Measurements from ENCODE around the gene TAAR1. TPM values are rescaled to one million over a fixed set of nuclear protein-coding genes. Genes with fewer than 3 reads are reported as not detected.
"Not testable (repeated sequence)": the region's sequence is repeated elsewhere in the genome, so short reads cannot be mapped to it uniquely, and the experiment has no call there.

TAAR1 gene
- total RNA-seq, 2 experiments from 2014 or later: not detected

GRCh38 chr6:132683543-132683942 lies 24.6 kb upstream of the TAAR1 start:
- Mint-ChIP-seq H3K27ac (no peak overlapping the region), H3K4me3 (no peak overlapping the region), H3K27me3 (ENCODE audit: low read depth) (peaks cover 12% of the 10 kb centered on the region), H3K36me3 (ENCODE audit: low read depth) (no peaks in the 10 kb centered on the region), H3K4me1 (ENCODE audit: low read depth) (no peaks in the 10 kb centered on the region), H3K9me3 (no peaks in the 10 kb centered on the region)
- intact Hi-C loops (cut with micrococcal nuclease): no loop called here
- DNase-seq: no peak
- CTCF ChIA-PET: no interaction called here

GRCh38 chr6:132679094-132679493 lies 20.1 kb upstream of the TAAR1 start:
- CTCF ChIA-PET; H3K4me1 Mint-ChIP-seq (ENCODE audit: low read depth); H3K27me3 Mint-ChIP-seq (ENCODE audit: low read depth); H3K36me3 Mint-ChIP-seq (ENCODE audit: low read depth); H3K9me3 Mint-ChIP-seq; intact Hi-C loops (cut with micrococcal nuclease); H3K4me3 Mint-ChIP-seq; DNase-seq; H3K27ac Mint-ChIP-seq: not testable (repeated sequence)

DNA sequence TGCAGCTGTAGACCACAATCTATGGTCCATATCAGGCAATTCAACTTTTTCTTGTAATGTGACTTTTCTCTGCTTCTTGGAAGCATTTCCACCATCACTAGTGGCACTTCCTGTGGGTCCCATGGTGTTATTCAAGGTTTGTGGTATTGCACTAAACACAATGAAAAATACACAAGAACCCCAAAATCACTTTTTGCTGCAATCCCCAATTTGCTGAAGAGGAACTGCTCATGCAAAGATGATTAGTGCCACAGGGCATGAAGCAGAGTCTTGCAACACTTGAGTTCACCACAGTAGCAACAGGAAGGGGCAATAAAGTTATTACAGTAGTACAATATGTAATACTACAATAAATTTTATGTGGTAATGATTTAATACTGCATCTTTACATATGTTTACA lies 16.8 kb upstream of the TAAR1 start:
- DNase-seq: no peak
- no peaks in the 10 kb centered on the region for H3K9me3 Mint-ChIP-seq
- no peaks in the 10 kb centered on the region for H3K4me1 Mint-ChIP-seq (ENCODE audit: low read depth)
- H3K27me3 Mint-ChIP-seq (ENCODE audit: low read depth): peaks cover 8% of the 10 kb centered on the region
- intact Hi-C loops (cut with micrococcal nuclease): no loop called here
- CTCF ChIA-PET: interaction anchor here (0.6 kb wide), 1 partner anchor 841 kb away, joined by 3 read pairs; no protein-coding TSS in a partner anchor
- no peak overlapping the region for H3K27ac Mint-ChIP-seq
- no peaks in the 10 kb centered on the region for H3K36me3 Mint-ChIP-seq (ENCODE audit: low read depth)
- H3K4me3 Mint-ChIP-seq: no peak overlapping the region

GRCh38 chr6:132675002-132675401 lies 16.0 kb upstream of the TAAR1 start:
- intact Hi-C loops (cut with micrococcal nuclease): no loop called here
- CTCF ChIA-PET: interaction anchor here (0.6 kb wide), 1 partner anchor 93 kb away, joined by 3 read pairs; no protein-coding TSS in a partner anchor
- Mint-ChIP-seq H3K27ac (no peak overlapping the region), H3K4me1 (ENCODE audit: low read depth) (no peaks in the 10 kb centered on the region), H3K9me3 (no peaks in the 10 kb centered on the region), H3K4me3 (no peak overlapping the region), H3K36me3 (ENCODE audit: low read depth) (no peaks in the 10 kb centered on the region), H3K27me3 (ENCODE audit: low read depth) (peaks cover 8% of the 10 kb centered on the region)
- no peak for DNase-seq

GRCh38 chr6:132673376-132674094 lies 14.6 kb upstream of the TAAR1 start:
- intact Hi-C loops (cut with micrococcal nuclease): no loop called here
- H3K9me3 Mint-ChIP-seq: no peaks in the 10 kb centered on the region
- CTCF ChIA-PET: interaction anchor here (1.3 kb wide), 1 partner anchor 94 kb away, joined by 4 read pairs; no protein-coding TSS in a partner anchor
- H3K4me1 Mint-ChIP-seq (ENCODE audit: low read depth): peaks cover 3% of the 10 kb centered on the region
- DNase-seq: no peak
- H3K27ac Mint-ChIP-seq: no peak overlapping the region
- no peak overlapping the region for H3K4me3 Mint-ChIP-seq
- H3K36me3 Mint-ChIP-seq (ENCODE audit: low read depth): no peaks in the 10 kb centered on the region
- H3K27me3 Mint-ChIP-seq (ENCODE audit: low read depth): peaks cover 8% of the 10 kb centered on the region

DNA sequence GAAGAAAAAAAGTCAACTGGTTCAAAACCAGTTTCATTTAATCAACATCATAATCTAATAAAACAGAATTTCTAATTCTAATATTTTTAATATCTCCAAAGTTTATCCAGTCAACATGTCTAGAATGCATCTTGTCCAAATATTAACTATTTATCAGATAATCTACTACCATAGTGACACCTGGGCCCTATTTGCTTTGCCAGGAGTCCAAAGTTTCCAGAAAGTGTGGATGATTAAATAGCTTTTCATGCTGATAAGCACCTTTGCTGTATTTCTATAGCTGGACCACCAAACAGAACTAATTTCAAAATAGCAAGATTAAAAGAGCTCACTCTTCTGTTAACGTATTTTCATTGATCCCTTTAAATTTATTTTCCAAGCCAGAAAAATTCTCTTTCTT lies 12.3 kb upstream of the TAAR1 start:
- no peaks in the 10 kb centered on the region for H3K9me3 Mint-ChIP-seq
- peaks cover 3% of the 10 kb centered on the region for H3K4me1 Mint-ChIP-seq (ENCODE audit: low read depth)
- CTCF ChIA-PET: interaction anchor here (0.7 to 4.0 kb wide), 6 partner anchors 30 to 287 kb away, joined by 3 to 35 read pairs (median 12); partner anchors contain the start of gene SLC18B1
- no peaks in the 10 kb centered on the region for H3K27me3 Mint-ChIP-seq (ENCODE audit: low read depth)
- no peak overlapping the region for H3K4me3 Mint-ChIP-seq
- DNase-seq: no peak
- intact Hi-C loops (cut with micrococcal nuclease): no loop called here
- no peak overlapping the region for H3K27ac Mint-ChIP-seq
- no peaks in the 10 kb centered on the region for H3K36me3 Mint-ChIP-seq (ENCODE audit: low read depth)

DNA sequence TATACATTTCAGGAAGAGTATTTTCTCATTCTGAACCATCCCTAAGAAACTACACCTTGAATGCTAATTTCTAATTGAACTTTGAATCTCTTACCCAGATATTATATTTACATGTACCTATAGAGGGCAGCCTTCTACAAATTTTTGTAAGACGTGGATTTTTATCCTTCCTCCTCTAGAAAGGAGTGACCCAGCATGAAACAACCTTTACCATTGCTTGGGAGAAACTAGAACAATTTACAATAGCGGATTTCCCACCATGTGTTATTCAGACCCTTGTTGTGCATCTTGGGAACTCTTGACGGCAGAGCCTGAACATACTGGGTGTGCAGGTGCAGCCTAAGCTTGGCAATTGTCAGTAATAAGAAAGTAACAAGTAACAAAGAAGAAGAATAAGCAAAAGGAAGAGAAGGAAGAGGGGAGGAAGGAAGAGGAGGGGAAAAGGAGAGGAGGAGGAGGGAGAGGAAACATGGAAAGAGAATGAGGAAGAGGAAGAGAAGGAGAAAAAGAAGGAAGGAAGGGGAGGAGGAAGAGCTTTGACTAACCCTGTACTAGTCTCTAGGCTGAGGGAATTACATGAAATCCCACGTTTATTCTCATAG lies 10.8 kb upstream of the TAAR1 start:
- H3K27me3 Mint-ChIP-seq (ENCODE audit: low read depth): no peaks in the 10 kb centered on the region
- intact Hi-C loops (cut with micrococcal nuclease): loop anchor here (1.0 to 10.0 kb wide), 8 partner anchors 94 to 395 kb away; no protein-coding TSS in a partner anchor
- H3K36me3 Mint-ChIP-seq (ENCODE audit: low read depth): no peaks in the 10 kb centered on the region
- H3K4me1 Mint-ChIP-seq (ENCODE audit: low read depth): peaks cover 3% of the 10 kb centered on the region
- CTCF ChIA-PET: interaction anchor here (0.6 to 4.0 kb wide), 25 partner anchors 9 to 161 kb away, joined by 3 to 35 read pairs (median 5); partner anchors contain the start of genes SLC18B1 and TAAR1
- DNase-seq: no peak
- no peaks in the 10 kb centered on the region for H3K9me3 Mint-ChIP-seq
- H3K4me3 Mint-ChIP-seq: no peak overlapping the region
- H3K27ac Mint-ChIP-seq: no peak overlapping the region

GRCh38 chr6:132666118-132666517 lies 7.1 kb upstream of the TAAR1 start:
- no peaks in the 10 kb centered on the region for H3K27me3 Mint-ChIP-seq (ENCODE audit: low read depth)
- H3K27ac Mint-ChIP-seq: no peak overlapping the region
- intact Hi-C loops (cut with micrococcal nuclease): loop anchor here (10.0 kb wide), 1 partner anchor 391 kb away; no protein-coding TSS in a partner anchor

DNA sequence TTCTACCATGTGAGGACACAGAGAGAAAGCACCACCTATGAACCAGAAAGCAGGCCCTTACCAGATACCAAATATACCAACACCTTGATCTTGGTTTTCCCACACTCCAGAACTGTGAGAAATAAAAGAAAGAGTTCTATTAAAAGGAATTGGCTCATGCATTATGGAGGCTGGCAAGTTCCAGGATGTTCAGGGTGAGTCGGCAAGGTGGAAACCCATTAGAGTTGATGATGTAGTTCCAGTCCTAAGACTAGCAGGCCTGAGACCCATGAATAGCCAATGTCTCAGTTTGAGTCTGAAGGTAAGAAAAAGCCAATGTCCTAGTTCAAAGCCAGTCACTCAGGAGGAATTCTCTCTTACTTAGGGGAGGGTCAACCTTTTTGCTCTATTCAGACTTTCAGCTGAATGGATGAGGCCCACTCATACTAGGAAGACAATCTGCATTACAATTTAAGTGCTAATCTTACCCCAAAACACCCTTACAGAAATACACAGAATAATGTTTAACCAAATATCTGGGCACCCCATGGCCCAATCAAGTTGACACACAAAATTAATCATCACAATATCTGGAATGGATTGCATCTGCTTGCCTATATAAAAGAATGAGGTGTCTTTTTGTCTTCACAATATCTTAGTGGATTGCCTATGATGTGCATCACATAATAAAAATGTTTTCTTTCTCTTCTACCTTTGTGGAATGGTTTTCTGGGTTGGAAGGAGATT lies 5.5 kb upstream of the TAAR1 start:
- CTCF ChIA-PET: no interaction called here
- Mint-ChIP-seq H3K36me3 (ENCODE audit: low read depth) (no peaks in the 10 kb centered on the region), H3K27me3 (ENCODE audit: low read depth) (no peaks in the 10 kb centered on the region), H3K9me3 (no peaks in the 10 kb centered on the region), H3K4me3 (no peak overlapping the region), H3K27ac (no peak overlapping the region), H3K4me1 (ENCODE audit: low read depth) (no peaks in the 10 kb centered on the region)
- intact Hi-C loops (cut with micrococcal nuclease): loop anchor here (10.0 kb wide), 1 partner anchor 390 kb away; no protein-coding TSS in a partner anchor
- no peak for DNase-seq

More at GRCh38 chr6:132666118-132666517, 7.1 kb upstream of the TAAR1 start:
- H3K36me3 Mint-ChIP-seq (ENCODE audit: low read depth): no peaks in the 10 kb centered on the region
- DNase-seq: no peak
- H3K4me3 Mint-ChIP-seq: no peak overlapping the region
- no peaks in the 10 kb centered on the region for H3K9me3 Mint-ChIP-seq
- peaks cover 3% of the 10 kb centered on the region for H3K4me1 Mint-ChIP-seq (ENCODE audit: low read depth)
- CTCF ChIA-PET: interaction anchor here (0.9 to 1.0 kb wide), 2 partner anchors 134 to 386 kb away, joined by 3 read pairs; no protein-coding TSS in a partner anchor

GRCh38 chr6:132663661-132664060 lies 4.7 kb upstream of the TAAR1 start:
- H3K4me1 Mint-ChIP-seq (ENCODE audit: low read depth): no peaks in the 10 kb centered on the region
- CTCF ChIA-PET: no interaction called here
- no peak for DNase-seq
- no peaks in the 10 kb centered on the region for H3K9me3 Mint-ChIP-seq
- H3K36me3 Mint-ChIP-seq (ENCODE audit: low read depth): no peaks in the 10 kb centered on the region
- H3K4me3 Mint-ChIP-seq: no peak overlapping the region
- no peak overlapping the region for H3K27ac Mint-ChIP-seq
- H3K27me3 Mint-ChIP-seq (ENCODE audit: low read depth): no peaks in the 10 kb centered on the region
- intact Hi-C loops (cut with micrococcal nuclease): loop anchor here (10.0 kb wide), 1 partner anchor 389 kb away; no protein-coding TSS in a partner anchor

DNA sequence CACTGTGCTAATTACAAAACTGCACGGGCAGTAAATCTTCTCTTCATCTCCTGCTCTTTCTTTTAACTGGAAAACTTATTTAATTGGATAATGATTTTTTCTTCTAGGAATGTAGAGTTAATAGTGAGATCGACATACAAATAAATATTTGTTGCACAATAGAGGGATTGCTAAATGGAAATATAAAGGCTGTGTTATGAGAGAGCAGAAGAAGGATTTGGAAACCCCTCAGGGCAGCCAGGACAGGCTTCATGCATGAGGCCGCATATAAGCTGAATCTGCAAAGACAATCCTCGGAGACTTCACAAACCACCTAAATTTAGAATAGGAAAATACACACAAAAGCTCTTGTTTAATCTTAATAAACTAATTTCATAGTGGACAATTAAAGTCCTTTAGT lies 2.9 kb upstream of the TAAR1 start:
- H3K27me3 Mint-ChIP-seq (ENCODE audit: low read depth): no peaks in the 10 kb centered on the region
- CTCF ChIA-PET: interaction anchor here (0.9 kb wide), 1 partner anchor 137 kb away, joined by 5 read pairs; the partner anchor contains the start of gene SLC18B1
- H3K36me3 Mint-ChIP-seq (ENCODE audit: low read depth): no peaks in the 10 kb centered on the region
- H3K27ac Mint-ChIP-seq: no peak overlapping the region
- no peaks in the 10 kb centered on the region for H3K9me3 Mint-ChIP-seq
- intact Hi-C loops (cut with micrococcal nuclease): loop anchor here (10.0 kb wide), 1 partner anchor 387 kb away; no protein-coding TSS in a partner anchor
- no peak overlapping the region for H3K4me3 Mint-ChIP-seq
- H3K4me1 Mint-ChIP-seq (ENCODE audit: low read depth): no peaks in the 10 kb centered on the region
- DNase-seq: no peak

- Mint-ChIP-seq H3K4me3 (no peak overlapping the region), H3K27me3 (ENCODE audit: low read depth) (no peaks in the 10 kb centered on the region), H3K27ac (no peak overlapping the region), H3K4me1 (ENCODE audit: low read depth) (peaks cover 2% of the 10 kb centered on the region), H3K36me3 (ENCODE audit: low read depth) (no peaks in the 10 kb centered on the region), H3K9me3 (no peaks in the 10 kb centered on the region)
- CTCF ChIA-PET: interaction anchor here (0.6 kb wide), 1 partner anchor 20 kb away, joined by 3 read pairs; no protein-coding TSS in a partner anchor
- intact Hi-C loops (cut with micrococcal nuclease): no loop called here
- no peak for DNase-seq
These were observed 7.9 kb downstream of the TAAR1 start for GRCh38 chr6:132651062-132651461.

All from activated naive CD4-positive, alpha-beta T cell treated with anti-CD3 and anti-CD28 coated beads for 36 hours (primary cell).